HG03354 (cell line): ENCODE data around the gene SLC1A3.
"Not testable (repeated sequence)": the region's sequence is repeated elsewhere in the genome, so short reads cannot be mapped to it uniquely, and the experiment has no call there.

Experiments
- ATAC-seq: cut with Tn5 transposase; IDR thresholded peaks from one replicate; pipeline ENCODE4 v1.9.1; 2021; ENCODE audit warnings: mild to moderate bottlenecking; ENCODE audit not compliant: unreplicated experiment, poor library complexity, severe bottlenecking

SLC1A3 gene

DNA sequence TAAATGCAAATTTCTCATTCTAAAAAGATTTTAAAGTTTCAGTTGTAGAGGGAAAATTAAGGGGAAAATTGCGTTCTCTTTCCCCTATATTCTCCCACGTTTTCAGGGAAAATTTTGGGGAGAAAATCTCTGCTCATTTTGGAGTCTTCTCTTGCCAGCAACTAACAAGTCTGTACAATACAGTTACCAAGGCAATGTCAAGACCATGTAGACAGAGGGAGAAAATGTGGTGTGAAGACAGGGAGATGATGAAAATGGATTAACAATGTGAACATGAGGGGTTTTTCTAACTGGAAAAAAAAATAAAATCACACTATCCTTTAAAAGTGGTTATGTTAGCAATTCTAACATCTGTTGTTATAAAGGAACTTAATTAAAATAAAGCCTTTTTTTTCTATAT lies 22.3 kb downstream of the SLC1A3 start:
- ATAC-seq, result no peak

DNA sequence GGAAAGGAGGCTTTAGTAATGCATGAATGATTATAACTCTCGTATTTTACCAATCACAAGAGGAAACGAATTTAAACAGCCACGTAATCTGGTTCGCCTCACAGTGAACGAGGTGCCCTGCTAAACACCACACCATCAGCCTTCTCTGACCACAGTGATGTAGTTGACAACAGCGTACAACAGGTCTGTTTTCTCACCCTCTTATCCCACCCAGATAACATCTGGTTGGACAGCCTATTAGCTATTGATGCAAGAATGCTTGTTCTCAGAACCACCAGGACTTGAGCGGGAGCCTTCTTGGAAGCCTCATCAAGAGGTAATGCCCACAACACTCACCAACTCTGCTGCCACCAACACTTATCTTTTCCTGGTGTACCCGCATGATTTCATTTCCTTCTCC lies 23.3 kb downstream of the SLC1A3 start:
- ATAC-seq, result no peak

DNA sequence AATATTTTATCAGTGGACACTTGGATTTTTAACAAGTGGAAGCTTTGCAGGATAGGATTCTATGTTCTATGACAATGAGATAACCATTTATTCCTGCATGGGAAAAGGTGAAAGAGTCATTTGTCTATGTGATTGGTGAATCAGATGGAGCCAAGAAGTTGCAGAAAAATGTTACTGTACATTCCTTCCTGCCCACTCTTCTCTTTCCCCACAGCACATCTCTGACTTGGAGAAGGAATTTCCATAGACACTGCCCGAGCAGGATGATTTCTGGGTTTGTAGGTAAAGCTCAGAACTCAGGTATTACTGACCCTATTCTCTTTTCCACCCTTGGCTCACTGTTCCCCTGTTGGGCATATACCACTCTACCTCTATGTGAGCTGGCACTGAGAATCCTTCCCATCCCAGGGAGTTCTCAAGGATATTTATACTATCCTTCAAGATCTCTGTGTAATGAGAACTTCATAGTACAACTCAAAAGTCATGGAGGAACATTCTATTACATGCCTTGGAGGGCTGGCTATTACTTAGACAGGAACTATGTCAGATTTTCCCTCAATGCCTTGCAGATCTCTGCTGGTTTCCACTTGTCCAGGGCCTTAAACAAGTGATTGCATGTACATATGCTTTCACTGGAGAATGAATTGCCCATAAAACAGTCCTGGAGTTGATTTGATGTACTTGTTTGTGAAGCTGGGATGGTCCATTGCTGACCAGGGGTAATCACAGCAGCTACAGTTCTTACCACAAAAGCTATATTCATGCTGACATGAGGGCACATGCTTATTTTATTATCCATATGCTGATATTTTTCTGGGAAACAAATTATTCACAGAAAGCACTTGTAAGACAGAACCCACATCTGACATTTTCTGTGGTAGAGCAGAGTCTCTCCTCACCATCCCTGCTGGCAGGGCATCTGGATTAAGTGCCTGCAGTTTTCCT lies 24.1 kb downstream of the SLC1A3 start:
- ATAC-seq, result no peak

GRCh38 chr5:36631154-36631553 lies 24.7 kb downstream of the SLC1A3 start:
- ATAC-seq, result no peak

GRCh38 chr5:36631620-36632362 lies 25.4 kb downstream of the SLC1A3 start:
- no peak for ATAC-seq

DNA sequence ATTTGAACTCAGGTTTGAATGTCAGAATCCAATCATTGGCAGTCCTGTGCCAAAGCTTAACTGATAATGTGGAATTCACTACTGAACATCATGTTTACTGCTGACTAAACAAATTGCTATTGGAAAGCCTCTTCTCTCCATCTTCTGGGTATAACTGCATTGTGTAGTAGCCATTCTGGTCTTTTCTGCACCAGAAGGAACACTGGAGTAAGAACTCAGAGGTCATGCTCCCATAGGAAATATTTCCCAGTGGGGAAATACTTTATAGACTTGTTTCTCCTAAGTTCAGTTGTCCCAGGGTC lies 25.9 kb downstream of the SLC1A3 start:
- ATAC-seq, result no peak

- ATAC-seq, result no peak
Measured at GRCh38 chr5:36635721-36636390, 29.4 kb downstream of the SLC1A3 start.

DNA sequence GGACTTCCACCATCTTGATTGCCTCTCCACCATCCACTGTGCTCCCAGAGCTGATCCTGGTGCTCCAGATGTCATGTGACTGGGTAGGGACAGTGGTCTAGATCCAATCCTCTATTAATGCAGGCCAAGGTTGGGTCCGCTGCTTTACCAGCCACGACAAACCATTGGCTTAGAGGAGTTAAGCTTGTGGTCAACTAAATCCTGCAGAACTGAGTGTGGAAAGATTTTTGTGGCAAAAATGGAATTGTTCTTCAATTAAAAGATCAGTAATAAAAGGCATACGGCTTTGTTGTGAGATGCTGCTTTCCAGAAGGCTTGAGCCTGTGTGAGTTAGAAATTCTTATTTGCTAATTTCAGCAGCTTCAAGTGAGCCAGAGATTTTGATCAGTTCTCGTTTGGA lies 30.7 kb downstream of the SLC1A3 start:
- ATAC-seq, result no peak

GRCh38 chr5:36637516-36637915 lies 31.1 kb downstream of the SLC1A3 start:
- no peak for ATAC-seq

- ATAC-seq, result no peak
Measured at GRCh38 chr5:36638056-36638455, 31.6 kb downstream of the SLC1A3 start.

DNA sequence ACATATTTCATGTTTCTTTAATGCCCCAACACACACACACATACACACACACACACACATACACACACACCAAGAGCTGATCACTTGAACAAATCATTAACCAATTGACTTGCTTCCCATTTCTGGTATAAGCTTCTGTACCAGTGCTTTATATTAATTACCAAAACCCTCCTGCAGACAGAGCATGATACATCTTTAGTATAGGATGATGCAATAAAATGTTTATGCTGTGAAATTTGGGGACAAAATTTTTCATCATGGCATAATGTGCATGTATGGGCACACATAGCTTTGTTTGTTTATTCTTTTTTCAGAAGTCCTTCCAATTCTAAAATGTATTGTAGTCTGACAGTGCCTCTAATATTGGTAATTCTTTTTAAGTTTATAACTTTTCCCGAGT lies 34.5 kb downstream of the SLC1A3 start:
- no peak for ATAC-seq

DNA sequence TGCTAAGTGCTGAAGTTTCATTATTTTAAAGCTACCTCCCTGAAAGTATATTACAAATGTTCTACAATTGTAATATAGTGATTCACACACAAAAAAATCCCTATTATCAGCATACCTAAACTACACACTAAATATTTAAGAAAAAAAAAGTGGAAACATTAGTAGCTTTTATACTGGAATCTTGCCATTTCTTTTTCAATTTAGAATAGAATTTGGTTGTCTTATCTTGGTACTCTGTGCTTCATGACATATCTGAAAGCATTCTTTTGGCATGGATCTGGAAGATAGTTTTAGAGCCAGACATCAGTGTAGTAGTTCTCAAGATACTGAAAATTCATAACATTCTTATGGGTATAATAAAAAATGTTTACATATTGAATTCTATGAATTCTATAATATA lies 35.0 kb downstream of the SLC1A3 start:
- no peak for ATAC-seq

- no peak for ATAC-seq
Measured at GRCh38 chr5:36642089-36642488, 35.7 kb downstream of the SLC1A3 start.

- no peak for ATAC-seq
Measured at GRCh38 chr5:36643162-36643561, 36.8 kb downstream of the SLC1A3 start.

GRCh38 chr5:36643841-36644240 lies 37.4 kb downstream of the SLC1A3 start:
- not testable (repeated sequence) for ATAC-seq

- ATAC-seq, result no peak
Measured at GRCh38 chr5:36644727-36645126, 38.3 kb downstream of the SLC1A3 start.

- no peak for ATAC-seq
Measured at GRCh38 chr5:36646100-36646499, 39.7 kb downstream of the SLC1A3 start.

GRCh38 chr5:36646507-36647023 lies 40.2 kb downstream of the SLC1A3 start:
- no peak for ATAC-seq

DNA sequence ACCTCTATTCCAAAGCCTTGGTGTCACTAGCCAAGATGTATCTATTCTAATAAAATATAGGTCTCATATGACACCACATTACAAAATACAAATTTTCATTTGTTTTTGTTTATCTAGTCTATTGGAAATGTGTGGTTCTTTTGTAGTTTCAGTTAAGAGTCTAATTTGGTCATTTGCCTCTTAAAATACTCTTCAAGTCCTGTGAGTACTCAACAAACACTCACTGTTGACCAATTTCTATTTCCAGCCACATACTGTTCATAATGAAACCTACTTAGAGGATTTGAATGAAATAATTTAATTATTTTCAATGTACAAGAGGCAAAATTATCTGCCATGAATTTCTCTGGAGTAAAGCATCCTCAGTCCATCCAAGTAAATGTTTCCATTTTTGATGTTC lies 40.6 kb downstream of the SLC1A3 start:
- ATAC-seq, result no peak

- no peak for ATAC-seq
Measured at GRCh38 chr5:36648426-36648825, 42.0 kb downstream of the SLC1A3 start.
